ENCODE data around the gene RPAIN. TPM values are rescaled to one million over a fixed set of nuclear protein-coding genes. Genes with fewer than 3 reads are reported as not detected.

The RPAIN gene
- total RNA-seq, 1 experiment from 2014 or later = 56.3 TPM

DNA sequence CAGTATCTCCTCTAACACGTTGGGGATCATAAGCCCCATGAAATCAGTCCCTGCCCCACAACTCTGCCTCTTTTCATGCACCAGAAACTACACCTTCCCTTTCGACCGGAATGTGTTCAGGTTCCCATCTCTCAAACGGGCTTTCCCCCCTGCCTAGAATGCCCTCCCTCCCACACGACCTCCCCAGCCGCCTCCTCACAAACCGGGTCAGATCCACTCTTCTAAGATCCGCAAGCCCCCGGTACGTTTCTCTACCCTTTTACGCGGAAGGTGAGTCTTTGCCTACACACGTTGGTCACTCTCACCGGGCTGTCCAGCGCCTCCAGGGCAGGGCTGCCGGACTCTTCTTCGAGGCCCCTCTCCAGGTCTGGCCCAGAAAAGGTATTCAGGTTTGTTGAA, 48.1 kb downstream of the RPAIN start:
- Histone ChIP-seq H4K20me1 (ENCODE audit: insufficient read depth) (peaks cover 38% of the 10 kb centered on the region; the same call in 1 of the 2 replicates), H3K4me1 (replicated peaks; ENCODE audit: insufficient read depth) (peaks cover 18% of the 10 kb centered on the region), H3K79me2 (ENCODE audit: low read depth) (peaks cover 55% of the 10 kb centered on the region), H2AFZ (peak overlapping the region; percentile 99), H3K27me3 (ENCODE audit: insufficient read depth, low read depth) (no peaks in the 10 kb centered on the region), H3K9me3 (ENCODE audit: insufficient read depth, low read depth) (no peaks in the 10 kb centered on the region), H3K36me3 (ENCODE audit: low read depth) (no peaks in the 10 kb centered on the region), H3K27ac (peak overlapping the region; percentile 16; the same call in 1 of the 2 replicates), H3K4me2 (peak overlapping the region; percentile 94), H3K4me3 (peak overlapping the region; percentile 84), H3K9me2 (ENCODE audit: insufficient read depth) (no peaks in the 10 kb centered on the region), H3F3A (ENCODE audit: insufficient read depth, low read depth) (peaks cover 20% of the 10 kb centered on the region)
- no peak for DNase-seq
- BruUV-seq (replicated peaks) = no TSS peak
- POLR2A ChIA-PET (ENCODE audit: unreplicated experiment) = no interaction called here
- CTCF ChIA-PET = interaction anchor here (0.6 kb wide), 2 partner anchors 486 to 1668 kb away, joined by 3 read pairs; no protein-coding TSS in a partner anchor
- intact Hi-C loops (cut with micrococcal nuclease; ENCODE audit: unreplicated experiment) = loop anchor here (5.0 kb wide), 1 partner anchor 46 kb away; the partner anchor contains the start of gene RPAIN
- TF ChIP-seq EZH2 (IDR thresholded peaks at IDR 0.05; ENCODE audit: low read depth) = no peak
- TF ChIP-seq, protein P1, sequence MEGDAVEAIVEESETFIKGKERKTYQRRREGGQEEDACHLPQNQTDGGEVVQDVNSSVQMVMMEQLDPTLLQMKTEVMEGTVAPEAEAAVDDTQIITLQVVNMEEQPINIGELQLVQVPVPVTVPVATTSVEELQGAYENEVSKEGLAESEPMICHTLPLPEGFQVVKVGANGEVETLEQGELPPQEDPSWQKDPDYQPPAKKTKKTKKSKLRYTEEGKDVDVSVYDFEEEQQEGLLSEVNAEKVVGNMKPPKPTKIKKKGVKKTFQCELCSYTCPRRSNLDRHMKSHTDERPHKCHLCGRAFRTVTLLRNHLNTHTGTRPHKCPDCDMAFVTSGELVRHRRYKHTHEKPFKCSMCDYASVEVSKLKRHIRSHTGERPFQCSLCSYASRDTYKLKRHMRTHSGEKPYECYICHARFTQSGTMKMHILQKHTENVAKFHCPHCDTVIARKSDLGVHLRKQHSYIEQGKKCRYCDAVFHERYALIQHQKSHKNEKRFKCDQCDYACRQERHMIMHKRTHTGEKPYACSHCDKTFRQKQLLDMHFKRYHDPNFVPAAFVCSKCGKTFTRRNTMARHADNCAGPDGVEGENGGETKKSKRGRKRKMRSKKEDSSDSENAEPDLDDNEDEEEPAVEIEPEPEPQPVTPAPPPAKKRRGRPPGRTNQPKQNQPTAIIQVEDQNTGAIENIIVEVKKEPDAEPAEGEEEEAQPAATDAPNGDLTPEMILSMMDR (conservative IDR thresholded peaks at IDR 0.05) = no peak

GRCh38 chr17:5472511-5472910, 52.5 kb downstream of the RPAIN start:
- no peak for DNase-seq
- Histone ChIP-seq H4K20me1 (ENCODE audit: insufficient read depth) (peaks cover 13% of the 10 kb centered on the region; the same call in 1 of the 2 replicates), H3K9me2 (ENCODE audit: insufficient read depth) (no peaks in the 10 kb centered on the region), H2AFZ (no peak overlapping the region), H3K4me3 (no peak overlapping the region), H3K27me3 (ENCODE audit: insufficient read depth, low read depth) (no peaks in the 10 kb centered on the region), H3F3A (ENCODE audit: insufficient read depth, low read depth) (peaks cover 24% of the 10 kb centered on the region), H3K27ac (0 out of 2 replicates have a peak overlapping the region, but pooled peaks have one; percentile 1), H3K9me3 (ENCODE audit: insufficient read depth, low read depth) (no peaks in the 10 kb centered on the region), H3K4me1 (replicated peaks; ENCODE audit: insufficient read depth) (0 out of 2 replicates have a peak, but pooled peaks cover 4% of the 10 kb centered on the region), H3K36me3 (ENCODE audit: low read depth) (peaks cover 27% of the 10 kb centered on the region), H3K79me2 (ENCODE audit: low read depth) (peaks cover 11% of the 10 kb centered on the region), H3K4me2 (no peak overlapping the region)
- POLR2A ChIA-PET (ENCODE audit: unreplicated experiment) = no interaction called here
- intact Hi-C loops (cut with micrococcal nuclease; ENCODE audit: unreplicated experiment) = no loop called here
- no peak for TF ChIP-seq EZH2 (IDR thresholded peaks at IDR 0.05; ENCODE audit: low read depth)
- TF ChIP-seq, protein P1 (conservative IDR thresholded peaks at IDR 0.05) = no peak
- CTCF ChIA-PET = no interaction called here
- no TSS peak for BruUV-seq (replicated peaks)

GRCh38 chr17:5473906-5474305, 53.9 kb downstream of the RPAIN start:
- H3K4me1 ChIP-seq (replicated peaks; ENCODE audit: insufficient read depth) = 0 out of 2 replicates have a peak, but pooled peaks cover 4% of the 10 kb centered on the region
- CTCF ChIA-PET = no interaction called here
- no peaks in the 10 kb centered on the region for H3K79me2 ChIP-seq (ENCODE audit: low read depth)
- DNase-seq = no peak
- H3K27ac ChIP-seq = no peak overlapping the region
- no peak overlapping the region for H2AFZ ChIP-seq
- H3K9me3 ChIP-seq (ENCODE audit: insufficient read depth, low read depth) = no peaks in the 10 kb centered on the region
- no peaks in the 10 kb centered on the region for H3K9me2 ChIP-seq (ENCODE audit: insufficient read depth)
- no peak overlapping the region for H3K4me3 ChIP-seq
- no peaks in the 10 kb centered on the region for H3K27me3 ChIP-seq (ENCODE audit: insufficient read depth, low read depth)
- H3F3A ChIP-seq (ENCODE audit: insufficient read depth, low read depth) = peaks cover 24% of the 10 kb centered on the region
- BruUV-seq (replicated peaks) = no TSS peak
- intact Hi-C loops (cut with micrococcal nuclease; ENCODE audit: unreplicated experiment) = no loop called here
- peaks cover 11% of the 10 kb centered on the region; the same call in 1 of the 2 replicates for H4K20me1 ChIP-seq (ENCODE audit: insufficient read depth)
- H3K36me3 ChIP-seq (ENCODE audit: low read depth) = peaks cover 39% of the 10 kb centered on the region
- POLR2A ChIA-PET (ENCODE audit: unreplicated experiment) = interaction anchor here (0.6 kb wide), 1 partner anchor 365 kb away, joined by 3 read pairs; no protein-coding TSS in a partner anchor
- TF ChIP-seq, protein P1 (conservative IDR thresholded peaks at IDR 0.05) = no peak
- no peak for TF ChIP-seq EZH2 (IDR thresholded peaks at IDR 0.05; ENCODE audit: low read depth)
- no peak overlapping the region for H3K4me2 ChIP-seq
